HepG2 (cell line): ENCODE data around the gene UCK2. TPM values are rescaled to one million over a fixed set of nuclear protein-coding genes. Genes with fewer than 3 reads are reported as not detected.

ENCODE experiments used
- FOXK2 ChIP-seq: fragments of 450-650 bp; IDR thresholded peaks from 2 replicates; pipeline ENCODE4 v1.6.1; 2016
- GABPA ChIP-seq, 2 experiments: IDR thresholded peaks; 2 replicates each; pipeline ENCODE4 v1.6.1; 2011 to 2016; ENCODE audit warnings: low read depth in 2 of 2, low read length in 1 of 2, missing biosample characterization in 1 of 2, missing genetic modification characterization in 1 of 2
- HDAC6 ChIP-seq: fragments of 200-600 bp; sonication (generic); IDR thresholded peaks from 2 replicates; pipeline ENCODE4 v1.7.0; 2017; ENCODE audit warnings: mild to moderate bottlenecking, antibody characterized with exemption, low read length, low read depth
- HMGA1 ChIP-seq: sonication (generic); formaldehyde crosslinking; conservative IDR thresholded peaks from 2 replicates; pipeline ENCODE4 v1.4.0; 2020; ENCODE audit warnings: missing genetic modification reagents
- HNRNPLL ChIP-seq: fragments of 200-400 bp; formaldehyde crosslinking; IDR thresholded peaks from 2 replicates; pipeline ENCODE4 v1.6.1; 2017; ENCODE audit warnings: mild to moderate bottlenecking, low read depth, low read length; ENCODE audit not compliant: poor library complexity, severe bottlenecking
- NPAS2 ChIP-seq: sonication (generic); formaldehyde crosslinking; IDR thresholded peaks from 2 replicates; pipeline ENCODE4 v1.8.0; 2022; ENCODE audit warnings: mild to moderate bottlenecking, missing genetic modification reagents, borderline replicate concordance
- PPARG ChIP-seq: conservative IDR thresholded peaks from 2 replicates; pipeline ENCODE4 v1.6.1; 2016; ENCODE audit warnings: missing biosample characterization, missing genetic modification reagents
- SAFB2 ChIP-seq: sonication (generic); formaldehyde crosslinking; IDR thresholded peaks from 2 replicates; pipeline ENCODE4 v1.5.1; 2020; ENCODE audit warnings: missing genetic modification reagents, low read depth, mild to moderate bottlenecking, borderline replicate concordance
- SMAD1 ChIP-seq: sonication (generic); formaldehyde crosslinking; IDR thresholded peaks from 2 replicates; pipeline ENCODE4 v1.4.0; 2020; ENCODE audit warnings: missing genetic modification reagents, low read depth, mild to moderate bottlenecking, borderline replicate concordance
- TOE1 ChIP-seq: sonication (generic); formaldehyde crosslinking; IDR thresholded peaks from 2 replicates; pipeline ENCODE4 v1.4.0; 2020; ENCODE audit warnings: mild to moderate bottlenecking, missing genetic modification reagents
- ZFAT ChIP-seq: sonication (generic); formaldehyde crosslinking; conservative IDR thresholded peaks from 2 replicates; pipeline ENCODE4 v1.8.1; 2023; ENCODE audit warnings: missing genetic modification reagents, inconsistent platforms
- ZNF101 ChIP-seq: sonication (generic); formaldehyde crosslinking; IDR thresholded peaks from 2 replicates; pipeline ENCODE4 v1.4.0; 2020; ENCODE audit warnings: mild to moderate bottlenecking, low read depth, missing genetic modification reagents, borderline replicate concordance
- ZNF530 ChIP-seq: sonication (generic); formaldehyde crosslinking; IDR thresholded peaks from 2 replicates; pipeline ENCODE4 v1.5.0; 2020; ENCODE audit warnings: low read depth, mild to moderate bottlenecking, missing genetic modification reagents
- ZNF563 ChIP-seq: sonication (generic); formaldehyde crosslinking; IDR thresholded peaks from 2 replicates; pipeline ENCODE4 v1.8.0; 2022; ENCODE audit warnings: mild to moderate bottlenecking, moderate library complexity, missing genetic modification reagents
- ZNF782 ChIP-seq: sonication (generic); formaldehyde crosslinking; IDR thresholded peaks from 2 replicates; pipeline ENCODE4 v1.4.0; 2020; ENCODE audit warnings: missing genetic modification reagents, mild to moderate bottlenecking, borderline replicate concordance
- polyA plus RNA-seq, 8 experiments: library from polyadenylated mRNA; depleted of rRNA in 3 of 8; stranded (reverse) in 7 of 8; unstranded in 1 of 8; fragments of >200 nt; fragmentation: Illumina TruSeq in 4 of 8; extraction: Trizol in 4 of 8; gene quantifications; 2 replicates each; pipeline versions ENCODE4 v1.2.1 to v1.2.3, GENCODE V29; 2011 to 2016; ENCODE audit warnings: low read depth in 4 of 8, missing spikeins in 1 of 8, mixed read lengths in 1 of 8; ENCODE audit not compliant: insufficient read depth in 1 of 8
- total RNA-seq, 5 experiments: library from RNA; depleted of rRNA; stranded (reverse); fragments of >200 nt; fragmentation: Illumina TruSeq; extraction: Trizol; gene quantifications; 2 replicates each; pipeline ENCODE4 v1.2.3, GENCODE V29; 2016; ENCODE audit warnings: low read depth in 1 of 5
- TF ChIP-seq, protein P1 (sequence below): IDR thresholded peaks from 2 replicates; pipeline ENCODE4 v1.6.1; 2016; ENCODE audit warnings: control low read depth
- TF ChIP-seq, protein P2 (sequence below): sonication (generic); formaldehyde crosslinking; IDR thresholded peaks from 2 replicates; pipeline ENCODE4 v1.8.0; 2023; ENCODE audit warnings: mild to moderate bottlenecking, missing genetic modification reagents
- TF ChIP-seq, protein P3 (sequence below): sonication (generic); formaldehyde crosslinking; IDR thresholded peaks from 2 replicates; pipeline ENCODE4 v1.4.0; 2020; ENCODE audit warnings: mild to moderate bottlenecking, low read depth, missing genetic modification reagents
- TF ChIP-seq, protein P4 (sequence below): IDR thresholded peaks from 2 replicates; pipeline ENCODE4 v1.6.1; 2016; ENCODE audit warnings: mild to moderate bottlenecking, missing biosample characterization, missing genetic modification reagents
- TF ChIP-seq, protein P5 (sequence below): sonication (generic); formaldehyde crosslinking; IDR thresholded peaks from 2 replicates; pipeline ENCODE4 v1.5.1; 2020; ENCODE audit warnings: missing genetic modification reagents, mild to moderate bottlenecking, borderline replicate concordance

UCK2 gene
- total and polyA plus RNA-seq, 2 of the 13 experiments (the other 11 are each of a cell fraction or from before 2014, with no cell fraction given): 64.3 to 78.0 TPM

DNA sequence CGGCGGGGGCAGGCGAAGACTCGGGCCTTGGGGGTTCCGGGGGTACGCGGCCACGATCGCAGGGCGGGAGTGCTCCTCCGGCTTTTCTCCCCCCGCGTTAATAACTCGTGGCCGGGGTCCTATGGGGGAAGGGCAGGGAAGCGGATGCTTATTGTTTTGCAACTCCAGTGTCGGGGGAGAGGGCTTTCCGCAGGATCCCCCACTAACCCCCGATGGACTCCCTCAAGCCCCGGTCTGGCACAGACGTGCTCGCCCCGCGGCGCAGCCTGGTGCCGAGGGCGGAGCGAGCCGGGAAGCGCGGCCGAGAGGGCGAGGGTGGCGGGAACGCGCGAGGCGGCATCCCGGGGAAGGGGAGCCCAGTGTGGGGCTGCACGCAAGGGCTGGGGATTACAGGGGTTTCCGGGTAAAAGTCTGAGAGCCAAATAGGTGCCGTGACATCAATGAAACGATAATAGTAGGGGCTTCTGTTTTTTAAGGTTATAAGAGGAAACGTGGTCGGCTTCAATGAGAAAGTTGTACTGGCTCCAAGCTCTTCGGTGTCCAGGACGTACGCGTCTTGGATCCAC is 772 bp downstream of the UCK2 start (continued):
- TF ChIP-seq, protein P1, sequence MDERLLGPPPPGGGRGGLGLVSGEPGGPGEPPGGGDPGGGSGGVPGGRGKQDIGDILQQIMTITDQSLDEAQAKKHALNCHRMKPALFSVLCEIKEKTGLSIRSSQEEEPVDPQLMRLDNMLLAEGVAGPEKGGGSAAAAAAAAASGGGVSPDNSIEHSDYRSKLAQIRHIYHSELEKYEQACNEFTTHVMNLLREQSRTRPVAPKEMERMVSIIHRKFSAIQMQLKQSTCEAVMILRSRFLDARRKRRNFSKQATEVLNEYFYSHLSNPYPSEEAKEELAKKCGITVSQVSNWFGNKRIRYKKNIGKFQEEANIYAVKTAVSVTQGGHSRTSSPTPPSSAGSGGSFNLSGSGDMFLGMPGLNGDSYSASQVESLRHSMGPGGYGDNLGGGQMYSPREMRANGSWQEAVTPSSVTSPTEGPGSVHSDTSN (CRISPR knock-in tag): no peak
- TF ChIP-seq, protein P2, sequence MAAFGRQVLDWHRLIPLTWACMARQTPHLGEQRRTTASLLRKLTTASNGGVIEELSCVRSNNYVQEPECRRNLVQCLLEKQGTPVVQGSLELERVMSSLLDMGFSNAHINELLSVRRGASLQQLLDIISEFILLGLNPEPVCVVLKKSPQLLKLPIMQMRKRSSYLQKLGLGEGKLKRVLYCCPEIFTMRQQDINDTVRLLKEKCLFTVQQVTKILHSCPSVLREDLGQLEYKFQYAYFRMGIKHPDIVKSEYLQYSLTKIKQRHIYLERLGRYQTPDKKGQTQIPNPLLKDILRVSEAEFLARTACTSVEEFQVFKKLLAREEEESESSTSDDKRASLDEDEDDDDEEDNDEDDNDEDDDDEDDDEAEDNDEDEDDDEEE (CRISPR knock-in tag): no peak
- TF ChIP-seq ZNF530 (CRISPR knock-in tag): no peak
- TF ChIP-seq ZNF101 (CRISPR knock-in tag): no peak
- TF ChIP-seq, protein P3, sequence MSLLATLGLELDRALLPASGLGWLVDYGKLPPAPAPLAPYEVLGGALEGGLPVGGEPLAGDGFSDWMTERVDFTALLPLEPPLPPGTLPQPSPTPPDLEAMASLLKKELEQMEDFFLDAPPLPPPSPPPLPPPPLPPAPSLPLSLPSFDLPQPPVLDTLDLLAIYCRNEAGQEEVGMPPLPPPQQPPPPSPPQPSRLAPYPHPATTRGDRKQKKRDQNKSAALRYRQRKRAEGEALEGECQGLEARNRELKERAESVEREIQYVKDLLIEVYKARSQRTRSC (CRISPR knock-in tag): no peak; the same call in 1 of the 2 replicates
- no peak for TF ChIP-seq SMAD1 (CRISPR knock-in tag)
- peak; percentile 2; the same call in 1 of the 2 replicates for TF ChIP-seq GABPA (IDR thresholded peaks at IDR 0.05; ENCODE audit: low read depth, low read length)
- TF ChIP-seq GABPA (CRISPR knock-in tag; IDR thresholded peaks at IDR 0.05; ENCODE audit: low read depth): no peak
- TF ChIP-seq, protein P4, sequence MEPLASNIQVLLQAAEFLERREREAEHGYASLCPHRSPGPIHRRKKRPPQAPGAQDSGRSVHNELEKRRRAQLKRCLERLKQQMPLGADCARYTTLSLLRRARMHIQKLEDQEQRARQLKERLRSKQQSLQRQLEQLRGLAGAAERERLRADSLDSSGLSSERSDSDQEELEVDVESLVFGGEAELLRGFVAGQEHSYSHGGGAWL: no peak
- TF ChIP-seq SAFB2 (CRISPR knock-in tag): no peak
- TF ChIP-seq HDAC6: no peak
- TF ChIP-seq ZNF563 (CRISPR knock-in tag): no peak
- no peak for TF ChIP-seq HNRNPLL
- TF ChIP-seq ZNF782 (CRISPR knock-in tag): peak; percentile 61; the same call in 1 of the 2 replicates
- TF ChIP-seq, protein P5, sequence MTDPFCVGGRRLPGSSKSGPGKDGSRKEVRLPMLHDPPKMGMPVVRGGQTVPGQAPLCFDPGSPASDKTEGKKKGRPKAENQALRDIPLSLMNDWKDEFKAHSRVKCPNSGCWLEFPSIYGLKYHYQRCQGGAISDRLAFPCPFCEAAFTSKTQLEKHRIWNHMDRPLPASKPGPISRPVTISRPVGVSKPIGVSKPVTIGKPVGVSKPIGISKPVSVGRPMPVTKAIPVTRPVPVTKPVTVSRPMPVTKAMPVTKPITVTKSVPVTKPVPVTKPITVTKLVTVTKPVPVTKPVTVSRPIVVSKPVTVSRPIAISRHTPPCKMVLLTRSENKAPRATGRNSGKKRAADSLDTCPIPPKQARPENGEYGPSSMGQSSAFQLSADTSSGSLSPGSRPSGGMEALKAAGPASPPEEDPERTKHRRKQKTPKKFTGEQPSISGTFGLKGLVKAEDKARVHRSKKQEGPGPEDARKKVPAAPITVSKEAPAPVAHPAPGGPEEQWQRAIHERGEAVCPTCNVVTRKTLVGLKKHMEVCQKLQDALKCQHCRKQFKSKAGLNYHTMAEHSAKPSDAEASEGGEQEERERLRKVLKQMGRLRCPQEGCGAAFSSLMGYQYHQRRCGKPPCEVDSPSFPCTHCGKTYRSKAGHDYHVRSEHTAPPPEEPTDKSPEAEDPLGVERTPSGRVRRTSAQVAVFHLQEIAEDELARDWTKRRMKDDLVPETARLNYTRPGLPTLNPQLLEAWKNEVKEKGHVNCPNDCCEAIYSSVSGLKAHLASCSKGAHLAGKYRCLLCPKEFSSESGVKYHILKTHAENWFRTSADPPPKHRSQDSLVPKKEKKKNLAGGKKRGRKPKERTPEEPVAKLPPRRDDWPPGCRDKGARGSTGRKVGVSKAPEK (CRISPR knock-in tag): no peak
- TF ChIP-seq NPAS2 (CRISPR knock-in tag): no peak
- TF ChIP-seq FOXK2: no peak
- no peak for TF ChIP-seq ZFAT (CRISPR knock-in tag)
- TF ChIP-seq TOE1 (CRISPR knock-in tag): no peak
- no peak for TF ChIP-seq HMGA1 (CRISPR knock-in tag)
- TF ChIP-seq PPARG (CRISPR knock-in tag): no peak
